Osteoblast (primary cell): ENCODE data around the gene TLK2. TPM values are rescaled to one million over a fixed set of nuclear protein-coding genes. Genes with fewer than 3 reads are reported as not detected.
A peak's percentile ranks its signal among the peaks of the same experiment; 100 is the strongest.
"Not testable (repeated sequence)": the region's sequence is repeated elsewhere in the genome, so short reads cannot be mapped to it uniquely, and the experiment has no call there.

Experiments
- DNase-seq: peaks from one replicate; pipeline ENCODE4 v3.0.0; 2011; ENCODE audit warnings: low spot score, mixed read lengths; ENCODE audit not compliant: insufficient read length; ENCODE audit errors: missing footprints
- H2AFZ ChIP-seq: 2 replicates; pipeline ENCODE4 v1.6.0; 2011; ENCODE audit warnings: mild to moderate bottlenecking, low read length
- H3K27ac ChIP-seq: 2 replicates; pipeline ENCODE4 v1.5.1; 2011; ENCODE audit warnings: mild to moderate bottlenecking, low read depth, low read length, moderate library complexity
- H3K27me3 ChIP-seq: 2 replicates; pipeline ENCODE4 v1.6.0; 2012; ENCODE audit warnings: mild to moderate bottlenecking, control low read depth, inconsistent platforms, low read length, moderate library complexity; ENCODE audit not compliant: insufficient read depth
- H3K36me3 ChIP-seq: 2 replicates; pipeline ENCODE4 v1.5.1; 2011; ENCODE audit warnings: mild to moderate bottlenecking, low read length, control low read depth, moderate library complexity; ENCODE audit not compliant: insufficient read depth
- H3K4me1 ChIP-seq: 2 replicates; pipeline ENCODE4 v1.5.1; 2011; ENCODE audit warnings: mild to moderate bottlenecking, low read length, control low read depth, moderate library complexity; ENCODE audit not compliant: insufficient read depth
- H3K4me2 ChIP-seq: 2 replicates; pipeline ENCODE4 v1.6.0; 2011; ENCODE audit warnings: mild to moderate bottlenecking, low read length; ENCODE audit not compliant: insufficient read depth
- H3K4me3 ChIP-seq: fragments of 200-600 bp; sonication (generic); 3 replicates; pipeline ENCODE4 v1.5.1; 2012; ENCODE audit warnings: mild to moderate bottlenecking, low read length, inconsistent platforms; ENCODE audit not compliant: insufficient read depth
- H3K79me2 ChIP-seq: 2 replicates; pipeline ENCODE4 v1.6.0; 2012; ENCODE audit warnings: mild to moderate bottlenecking, low read length, control low read depth, inconsistent platforms; ENCODE audit not compliant: insufficient read depth
- H3K9me3 ChIP-seq: 2 replicates; pipeline ENCODE4 v1.5.1; 2011; ENCODE audit warnings: low read depth, low read length, control low read depth
- H4K20me1 ChIP-seq: 2 replicates; pipeline ENCODE4 v1.6.0; 2012; ENCODE audit warnings: mild to moderate bottlenecking, low read length, control low read depth; ENCODE audit not compliant: insufficient read depth
- total RNA-seq: library from RNA; depleted of rRNA; stranded (reverse); fragments of >200 nt; gene quantifications from 2 replicates; pipeline ENCODE4 v1.2.3, GENCODE V29; 2012

TLK2 gene
- total RNA-seq, 1 donor = 52.8 TPM

DNA sequence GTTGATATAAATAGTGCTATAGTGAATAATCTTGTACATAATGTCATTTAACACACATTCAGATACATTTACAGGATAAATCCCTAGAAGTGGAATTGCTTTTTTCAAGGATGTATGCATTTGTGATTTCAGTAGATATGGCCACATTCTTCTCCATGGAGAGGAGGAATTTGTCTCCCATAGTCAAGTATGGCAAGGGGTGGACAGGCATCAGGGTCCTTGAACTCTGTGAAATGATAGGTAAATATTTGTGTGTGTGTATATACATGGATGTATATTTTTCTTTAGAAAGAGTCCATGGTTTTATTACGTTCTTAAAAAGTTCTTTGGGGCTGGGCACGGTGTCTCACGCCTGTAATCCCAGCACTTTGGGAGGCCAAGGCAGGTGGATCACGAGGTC is 17.7 kb downstream of the TLK2 start:
- H3K9me3 ChIP-seq, H3K4me2 ChIP-seq, H3K27ac ChIP-seq, H2AFZ ChIP-seq, H3K27me3 ChIP-seq, H3K4me1 ChIP-seq, H3K4me3 ChIP-seq, H3K36me3 ChIP-seq, DNase-seq: not testable (repeated sequence)
- Histone ChIP-seq H4K20me1 (peaks cover 19% of the 10 kb centered on the region), H3K79me2 (peaks cover 85% of the 10 kb centered on the region)

DNA sequence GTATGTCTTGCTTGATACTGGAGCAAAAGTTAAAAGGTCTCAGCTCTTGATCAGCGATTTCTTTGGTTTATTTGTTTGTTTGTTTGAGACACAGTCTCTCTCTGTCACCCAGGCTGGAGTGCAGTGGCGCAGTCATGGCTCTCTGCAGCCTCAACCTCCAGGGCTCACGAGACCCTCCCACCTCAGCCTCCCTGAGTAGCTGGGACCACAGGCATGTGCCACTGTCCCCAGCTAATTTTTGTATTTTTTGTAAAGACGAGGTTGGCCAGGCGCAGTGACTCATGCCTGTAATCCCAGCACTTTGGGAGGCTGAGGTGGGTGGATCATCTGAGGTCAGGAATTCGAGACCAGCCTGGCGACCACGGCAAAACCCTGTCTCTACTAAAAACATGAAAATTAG is 20.2 kb downstream of the TLK2 start:
- peaks cover 11% of the 10 kb centered on the region for H4K20me1 ChIP-seq
- not testable (repeated sequence) for H2AFZ ChIP-seq, H3K27me3 ChIP-seq, H3K4me1 ChIP-seq, H3K4me3 ChIP-seq, H3K4me2 ChIP-seq, H3K27ac ChIP-seq, H3K36me3 ChIP-seq, H3K9me3 ChIP-seq, DNase-seq
- peaks cover 76% of the 10 kb centered on the region for H3K79me2 ChIP-seq

DNA sequence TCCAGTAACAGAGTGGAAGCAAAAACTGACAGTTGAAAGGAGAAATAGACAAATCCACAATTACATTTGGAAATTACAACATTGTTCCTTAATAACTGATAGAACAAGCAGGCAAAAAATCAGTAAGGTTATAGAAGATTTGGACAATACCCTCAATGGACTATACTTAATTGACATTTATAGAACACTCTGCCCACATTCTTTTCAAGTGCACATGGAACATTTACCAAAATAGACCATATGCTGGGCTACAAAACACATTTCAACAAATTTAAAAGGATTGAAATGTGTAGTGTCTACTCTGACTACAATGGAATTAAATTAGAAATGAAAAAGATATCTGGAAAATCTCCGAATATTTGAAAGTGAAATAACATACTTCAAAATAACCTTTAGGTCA is 21.8 kb downstream of the TLK2 start:
- peaks cover 75% of the 10 kb centered on the region for H3K79me2 ChIP-seq
- H3K4me1 ChIP-seq, H3K4me2 ChIP-seq, H3K36me3 ChIP-seq, H3K27ac ChIP-seq, H4K20me1 ChIP-seq, H2AFZ ChIP-seq, H3K4me3 ChIP-seq, DNase-seq, H3K9me3 ChIP-seq, H3K27me3 ChIP-seq: not testable (repeated sequence)

DNA sequence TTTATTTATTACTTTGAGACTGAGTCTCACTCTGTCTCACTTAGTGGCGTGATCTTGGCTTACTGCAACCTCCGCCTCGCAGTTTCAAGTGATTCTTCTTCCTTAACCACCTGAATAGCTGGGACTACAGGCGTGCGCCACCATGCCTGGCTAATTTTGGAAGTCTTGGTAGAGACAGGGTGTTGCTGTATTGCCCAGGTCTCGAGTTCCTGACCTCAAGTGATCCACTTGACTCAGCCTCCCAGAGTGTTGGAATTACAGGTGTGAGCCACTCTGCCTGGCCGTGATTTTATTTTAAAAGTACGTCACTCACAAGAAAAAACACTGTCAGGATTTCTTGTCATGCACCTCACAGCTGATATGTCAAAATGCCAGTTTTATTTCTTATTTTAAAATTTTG is 26.2 kb downstream of the TLK2 start:
- not testable (repeated sequence) for H3K9me3 ChIP-seq, H3K4me2 ChIP-seq, DNase-seq, H3K4me3 ChIP-seq, H3K36me3 ChIP-seq, H2AFZ ChIP-seq, H3K4me1 ChIP-seq, H3K27ac ChIP-seq, H3K27me3 ChIP-seq
- H3K79me2 ChIP-seq = peaks cover 72% of the 10 kb centered on the region
- H4K20me1 ChIP-seq = peaks cover 14% of the 10 kb centered on the region

DNA sequence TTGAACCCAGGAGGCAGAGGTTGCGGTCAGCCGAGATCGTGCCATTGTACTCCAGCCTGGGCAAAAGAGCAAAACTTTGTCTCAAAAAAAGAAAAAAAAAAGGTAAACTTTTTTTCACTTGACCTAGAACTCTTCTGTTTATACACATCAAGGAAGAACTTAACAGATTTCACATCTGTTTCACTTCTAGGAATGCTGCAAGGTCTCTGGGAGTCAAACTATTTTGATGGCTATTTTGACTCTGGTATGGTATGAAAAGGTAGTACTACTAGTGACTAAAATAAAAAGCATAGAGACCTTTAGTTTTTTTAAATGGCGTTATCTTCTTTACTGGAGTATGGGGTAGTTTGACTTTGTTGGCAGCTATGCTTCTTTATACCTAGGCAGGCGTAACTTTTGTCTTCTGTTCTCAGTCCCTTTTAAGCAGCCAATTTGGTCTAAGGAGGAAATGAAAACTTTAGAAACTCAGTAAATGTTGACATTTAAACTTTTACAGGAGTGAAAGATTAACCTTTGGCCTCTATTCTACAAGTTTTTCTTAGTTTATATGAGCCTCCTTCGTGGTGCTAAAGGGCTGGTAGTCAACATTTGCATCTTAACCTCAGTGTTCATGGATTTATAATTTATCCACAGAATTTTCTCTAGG is 28.7 kb downstream of the TLK2 start:
- H3K4me3 ChIP-seq, H3K4me2 ChIP-seq, H3K36me3 ChIP-seq, H3K27ac ChIP-seq, H2AFZ ChIP-seq, H3K9me3 ChIP-seq, H3K27me3 ChIP-seq, H3K4me1 ChIP-seq: not testable (repeated sequence)
- peaks cover 83% of the 10 kb centered on the region for H3K79me2 ChIP-seq
- DNase-seq = peak; percentile 3
- H4K20me1 ChIP-seq = peaks cover 12% of the 10 kb centered on the region

DNA sequence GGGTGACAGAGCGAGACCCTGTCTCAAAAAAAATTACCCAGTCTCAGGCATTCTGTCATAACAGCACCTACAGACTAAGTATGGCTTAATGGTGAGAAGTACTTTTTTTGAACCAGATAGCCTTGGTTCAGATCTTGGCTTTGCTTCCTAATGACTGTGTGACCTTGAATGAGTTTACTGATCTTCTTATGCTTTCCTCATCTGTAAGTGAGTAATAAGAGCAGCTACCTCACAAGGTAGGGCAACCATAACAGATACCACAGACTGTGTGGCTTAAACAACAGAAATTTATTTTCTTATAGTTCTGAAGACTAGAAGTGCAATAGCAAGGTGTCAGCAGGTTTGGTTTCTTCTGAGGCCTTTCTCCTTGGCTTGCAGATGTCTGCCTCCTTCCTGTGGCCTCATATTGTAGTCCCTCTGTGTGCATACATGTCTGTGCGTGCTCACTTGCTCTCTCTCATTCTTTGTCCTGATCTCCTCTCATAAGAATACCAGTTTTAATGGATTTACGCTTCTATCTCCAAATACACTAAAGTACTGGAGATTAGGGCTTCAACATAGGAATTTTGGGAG is 31.7 kb downstream of the TLK2 start:
- not testable (repeated sequence) for H3K4me3 ChIP-seq, H3K4me1 ChIP-seq, H2AFZ ChIP-seq, H3K4me2 ChIP-seq, H3K27ac ChIP-seq, H3K27me3 ChIP-seq, H3K36me3 ChIP-seq, DNase-seq, H3K9me3 ChIP-seq
- Histone ChIP-seq H3K79me2 (peaks cover 88% of the 10 kb centered on the region), H4K20me1 (peaks cover 16% of the 10 kb centered on the region)

DNA sequence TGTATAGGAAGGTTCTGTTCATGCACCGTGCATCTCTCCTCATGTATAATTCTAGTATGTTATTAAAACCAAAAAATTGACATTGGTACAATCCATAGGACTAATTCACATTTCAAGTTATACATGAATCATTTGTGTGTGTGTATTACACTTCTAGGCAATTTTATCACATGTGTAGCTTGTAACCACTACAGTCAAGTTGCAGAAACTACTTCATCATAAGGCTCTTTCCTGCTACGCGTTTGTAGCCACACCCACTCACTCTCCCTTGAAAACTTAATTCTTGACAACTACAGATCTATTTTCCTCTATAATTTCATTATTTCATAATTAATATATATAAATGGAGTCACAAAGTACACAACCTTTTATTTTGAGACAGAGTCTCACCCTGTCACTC is 32.4 kb downstream of the TLK2 start:
- not testable (repeated sequence) for H2AFZ ChIP-seq, H3K9me3 ChIP-seq, H3K4me2 ChIP-seq, H3K36me3 ChIP-seq, H3K4me3 ChIP-seq, H3K27me3 ChIP-seq, H3K27ac ChIP-seq, DNase-seq, H3K4me1 ChIP-seq
- peaks cover 88% of the 10 kb centered on the region for H3K79me2 ChIP-seq
- H4K20me1 ChIP-seq = peaks cover 13% of the 10 kb centered on the region

DNA sequence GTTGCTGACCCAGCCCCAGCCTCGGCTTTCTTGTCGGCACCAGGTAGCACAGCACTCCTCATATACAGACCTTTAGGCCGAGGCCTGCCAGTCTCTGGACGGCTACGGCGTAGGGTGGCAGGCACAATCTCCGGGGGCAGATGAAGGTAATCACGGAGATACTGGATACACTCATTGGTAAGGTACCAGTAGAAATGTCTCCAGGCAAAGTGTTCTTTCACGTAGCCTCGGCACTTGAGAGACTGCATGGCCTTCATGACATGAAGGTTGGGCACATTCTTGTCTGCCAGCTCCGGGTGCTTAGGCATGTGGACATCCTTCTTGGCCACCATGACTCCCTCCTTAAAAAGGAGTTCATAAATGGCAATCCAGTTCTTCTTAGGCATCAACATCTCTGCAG is 37.8 kb downstream of the TLK2 start:
- peaks cover 86% of the 10 kb centered on the region for H3K79me2 ChIP-seq
- not testable (repeated sequence) for H3K4me1 ChIP-seq, H3K27ac ChIP-seq, H3K4me2 ChIP-seq, H3K36me3 ChIP-seq, H3K4me3 ChIP-seq, DNase-seq, H2AFZ ChIP-seq, H3K27me3 ChIP-seq, H3K9me3 ChIP-seq, H4K20me1 ChIP-seq

DNA sequence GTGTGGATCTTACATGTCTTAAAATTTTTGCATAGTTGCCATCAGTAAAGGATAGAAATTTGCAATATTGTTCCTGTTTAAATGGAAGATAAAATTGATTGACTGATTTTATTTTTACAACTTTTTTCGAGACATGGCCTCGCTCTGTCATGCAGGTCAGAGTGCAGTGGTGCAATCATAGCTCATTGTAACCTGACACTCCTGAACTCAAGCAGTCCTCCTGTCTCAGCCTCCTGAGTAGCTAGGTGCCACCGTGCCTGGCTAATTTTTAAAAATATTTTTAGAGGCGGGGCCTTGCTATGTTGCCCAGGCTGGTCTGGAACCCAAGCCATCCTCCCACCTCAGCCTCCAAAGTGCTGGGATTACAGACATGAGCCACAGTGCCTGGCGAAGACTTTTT is 42.7 kb downstream of the TLK2 start:
- H3K36me3 ChIP-seq, H3K9me3 ChIP-seq, H4K20me1 ChIP-seq, H3K27ac ChIP-seq, H3K4me1 ChIP-seq, H3K27me3 ChIP-seq, H2AFZ ChIP-seq, DNase-seq, H3K4me2 ChIP-seq, H3K4me3 ChIP-seq: not testable (repeated sequence)
- peaks cover 42% of the 10 kb centered on the region for H3K79me2 ChIP-seq
